GM10248 (cell line): ENCODE measurements around the gene FGF23.
"Not testable (repeated sequence)": the region's sequence is repeated elsewhere in the genome, so short reads cannot be mapped to it uniquely, and the experiment has no call there.

ENCODE experiments used
- CTCF ChIA-PET: fragments of 300-600 bp; sonication (Branson Sonifier 250); formaldehyde crosslinking; extraction: SDS; loops from one replicate; lab custom pipeline; 2021; ENCODE audit warnings: antibody characterized with exemption; lab: Yijun Ruan, JAX
- POLR2A ChIA-PET: fragments of 350-650 bp; sonication (Branson Sonifier 250); formaldehyde crosslinking; extraction: SDS; loops from one replicate; lab custom pipeline; 2020; ENCODE audit warnings: antibody characterized with exemption; lab: Yijun Ruan, JAX
- DNase-seq: peaks from one replicate; pipeline ENCODE4 v3.0.0; 2012; ENCODE audit errors: extremely low spot score
- CTCF ChIP-seq: IDR thresholded peaks from 2 replicates; pipeline ENCODE4 v1.5.1; 2012; ENCODE audit warnings: mild to moderate bottlenecking, low read depth; ENCODE audit errors: extremely low read depth, missing control alignments, control extremely low read depth

The FGF23 gene

GRCh38 chr12:4407136-4407535 is 27.6 kb upstream of the FGF23 start:
- no peak for TF ChIP-seq CTCF
- no peak for DNase-seq
- CTCF ChIA-PET = interaction anchor here (1.1 to 3.6 kb wide), 3 partner anchors 8 to 15 kb away, joined by 3 to 11 read pairs (median 6); no protein-coding TSS in a partner anchor
- POLR2A ChIA-PET = no interaction called here

- DNase-seq, POLR2A ChIA-PET: not testable (repeated sequence)
Observed at GRCh38 chr12:4404877-4405637, 25.5 kb upstream of the FGF23 start.

GRCh38 chr12:4402996-4403395 is 23.5 kb upstream of the FGF23 start:
- CTCF ChIA-PET = interaction anchor here (0.9 to 1.5 kb wide), 4 partner anchors 17 to 31 kb away, joined by 3 to 4 read pairs (median 4); no protein-coding TSS in a partner anchor

More at GRCh38 chr12:4404877-4405637, 25.5 kb upstream of the FGF23 start:
- CTCF ChIA-PET = interaction anchor here (1.0 to 3.6 kb wide), 6 partner anchors 10 to 37 kb away, joined by 3 to 11 read pairs (median 3); no protein-coding TSS in a partner anchor

GRCh38 chr12:4401117-4401516 is 21.6 kb upstream of the FGF23 start:
- POLR2A ChIA-PET = no interaction called here
- no peak for TF ChIP-seq CTCF
- CTCF ChIA-PET = interaction anchor here (1.2 to 1.3 kb wide), 2 partner anchors 10 to 18 kb away, joined by 3 to 4 read pairs; no protein-coding TSS in a partner anchor
- DNase-seq = no peak

More at GRCh38 chr12:4402996-4403395, 23.5 kb upstream of the FGF23 start:
- DNase-seq = no peak
- no peak for TF ChIP-seq CTCF
- POLR2A ChIA-PET = no interaction called here

GRCh38 chr12:4395818-4396217 is 16.3 kb upstream of the FGF23 start:
- CTCF ChIA-PET = no interaction called here

GRCh38 chr12:4393211-4393610 is 13.7 kb upstream of the FGF23 start:
- ChIA-PET POLR2A (no interaction called here), CTCF (interaction anchor here (1.2 kb wide), 1 partner anchor 31 kb away, joined by 3 read pairs; no protein-coding TSS in a partner anchor)
- no peak for DNase-seq
- TF ChIP-seq CTCF = no peak

More at GRCh38 chr12:4395818-4396217, 16.3 kb upstream of the FGF23 start:
- no peak for TF ChIP-seq CTCF
- DNase-seq = no peak
- POLR2A ChIA-PET = no interaction called here

- no peak for TF ChIP-seq CTCF
- DNase-seq = no peak
- POLR2A ChIA-PET = no interaction called here
- CTCF ChIA-PET = no interaction called here
Observed at GRCh38 chr12:4392223-4392742, 12.8 kb upstream of the FGF23 start.
